ENCODE data around the gene ACTG1. TPM values are rescaled to one million over a fixed set of nuclear protein-coding genes. Genes with fewer than 3 reads are reported as not detected.

ACTG1 gene
- total and polyA plus RNA-seq, 2 of the 13 experiments (the other 11 are each of a cell fraction or from before 2014, with no cell fraction given), result 973 to 1,138 TPM

DNA sequence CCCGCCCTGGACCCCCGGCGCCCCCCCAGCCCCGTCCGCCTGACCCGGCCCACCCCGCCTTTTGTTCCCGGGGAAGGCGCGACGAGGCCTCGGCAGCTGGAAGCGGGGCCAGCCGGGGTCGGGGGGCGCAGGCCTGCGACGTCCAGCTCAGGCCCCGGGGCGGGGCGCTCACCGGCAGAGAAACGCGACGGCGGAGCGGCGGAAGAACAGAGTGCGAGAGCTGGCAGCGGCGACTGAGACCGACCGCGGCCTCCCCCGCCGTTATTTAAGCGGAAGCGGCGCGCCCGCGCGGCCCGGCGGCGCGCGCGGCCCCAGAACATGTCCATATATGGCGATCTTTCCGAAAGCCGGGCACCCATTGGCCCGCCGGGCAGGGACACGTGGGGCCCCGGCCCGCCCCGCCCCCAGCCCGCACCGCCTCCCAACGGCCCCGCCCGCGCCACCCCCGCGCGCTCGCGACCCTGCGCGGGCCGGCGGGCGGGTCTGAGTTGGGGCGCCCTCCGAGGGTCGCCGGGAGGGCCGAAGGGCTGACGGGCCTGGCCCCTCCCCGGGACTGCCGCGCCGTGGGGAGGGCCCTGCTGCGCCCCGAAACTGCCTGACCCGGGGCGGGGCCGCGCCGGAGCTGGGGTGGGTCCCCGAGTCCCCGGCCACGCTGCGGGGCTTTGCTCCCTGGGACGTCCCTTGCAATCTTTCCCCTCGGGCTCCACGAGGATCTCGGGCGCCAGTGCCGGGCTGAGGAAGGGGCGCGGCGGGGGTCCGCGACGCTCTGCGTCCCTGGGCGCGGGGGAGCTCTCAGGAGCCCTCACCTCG is at the start of gene ACTG1 (continued):
- TF ChIP-seq GFI1 (CRISPR knock-in tag; IDR thresholded peaks at IDR 0.05; ENCODE audit: borderline replicate concordance), result no peak
- TF ChIP-seq ZNF460 (CRISPR knock-in tag; IDR thresholded peaks at IDR 0.05; ENCODE audit: borderline replicate concordance), result no peak
- TF ChIP-seq, protein P1, sequence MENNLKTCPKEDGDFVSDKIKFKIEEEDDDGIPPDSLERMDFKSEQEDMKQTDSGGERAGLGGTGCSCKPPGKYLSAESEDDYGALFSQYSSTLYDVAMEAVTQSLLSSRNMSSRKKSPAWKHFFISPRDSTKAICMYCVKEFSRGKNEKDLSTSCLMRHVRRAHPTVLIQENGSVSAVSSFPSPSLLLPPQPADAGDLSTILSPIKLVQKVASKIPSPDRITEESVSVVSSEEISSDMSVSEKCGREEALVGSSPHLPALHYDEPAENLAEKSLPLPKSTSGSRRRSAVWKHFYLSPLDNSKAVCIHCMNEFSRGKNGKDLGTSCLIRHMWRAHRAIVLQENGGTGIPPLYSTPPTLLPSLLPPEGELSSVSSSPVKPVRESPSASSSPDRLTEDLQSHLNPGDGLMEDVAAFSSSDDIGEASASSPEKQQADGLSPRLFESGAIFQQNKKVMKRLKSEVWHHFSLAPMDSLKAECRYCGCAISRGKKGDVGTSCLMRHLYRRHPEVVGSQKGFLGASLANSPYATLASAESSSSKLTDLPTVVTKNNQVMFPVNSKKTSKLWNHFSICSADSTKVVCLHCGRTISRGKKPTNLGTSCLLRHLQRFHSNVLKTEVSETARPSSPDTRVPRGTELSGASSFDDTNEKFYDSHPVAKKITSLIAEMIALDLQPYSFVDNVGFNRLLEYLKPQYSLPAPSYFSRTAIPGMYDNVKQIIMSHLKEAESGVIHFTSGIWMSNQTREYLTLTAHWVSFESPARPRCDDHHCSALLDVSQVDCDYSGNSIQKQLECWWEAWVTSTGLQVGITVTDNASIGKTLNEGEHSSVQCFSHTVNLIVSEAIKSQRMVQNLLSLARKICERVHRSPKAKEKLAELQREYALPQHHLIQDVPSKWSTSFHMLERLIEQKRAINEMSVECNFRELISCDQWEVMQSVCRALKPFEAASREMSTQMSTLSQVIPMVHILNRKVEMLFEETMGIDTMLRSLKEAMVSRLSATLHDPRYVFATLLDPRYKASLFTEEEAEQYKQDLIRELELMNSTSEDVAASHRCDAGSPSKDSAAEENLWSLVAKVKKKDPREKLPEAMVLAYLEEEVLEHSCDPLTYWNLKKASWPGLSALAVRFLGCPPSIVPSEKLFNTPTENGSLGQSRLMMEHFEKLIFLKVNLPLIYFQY (CRISPR knock-in tag; IDR thresholded peaks at IDR 0.05; ENCODE audit: borderline replicate concordance), result 0 out of 2 replicates have a peak, but pooled peaks have one; percentile 50
- TF ChIP-seq NFKB2 (CRISPR knock-in tag; IDR thresholded peaks at IDR 0.05; ENCODE audit: borderline replicate concordance), result no peak
- no peak for TF ChIP-seq SRSF9 (IDR thresholded peaks at IDR 0.05; ENCODE audit: borderline replicate concordance, insufficient read depth, low read depth, low read length, poor library complexity, severe bottlenecking)
- TF ChIP-seq ZNF451 (CRISPR knock-in tag; IDR thresholded peaks at IDR 0.05), result peak; percentile 29; the same call in 1 of the 2 replicates
- no peak for TF ChIP-seq SOX6 (IDR thresholded peaks at IDR 0.05)
- no peak for TF ChIP-seq SOX6 (CRISPR knock-in tag; IDR thresholded peaks at IDR 0.05)
- TF ChIP-seq ZNF616 (CRISPR knock-in tag; IDR thresholded peaks at IDR 0.05; ENCODE audit: low read depth), result peak; percentile 66; the same call in 1 of the 2 replicates
- peak in 1 of 2 experiments; percentile 93; a peak in 2 of 4 replicates for TF ChIP-seq KLF16 (CRISPR knock-in tag; IDR thresholded peaks at IDR 0.05)
- 0 out of 2 replicates have a peak, but pooled peaks have one; percentile 10 for TF ChIP-seq KLF15 (CRISPR knock-in tag; IDR thresholded peaks at IDR 0.05; ENCODE audit: borderline replicate concordance)
- TF ChIP-seq, protein P2, sequence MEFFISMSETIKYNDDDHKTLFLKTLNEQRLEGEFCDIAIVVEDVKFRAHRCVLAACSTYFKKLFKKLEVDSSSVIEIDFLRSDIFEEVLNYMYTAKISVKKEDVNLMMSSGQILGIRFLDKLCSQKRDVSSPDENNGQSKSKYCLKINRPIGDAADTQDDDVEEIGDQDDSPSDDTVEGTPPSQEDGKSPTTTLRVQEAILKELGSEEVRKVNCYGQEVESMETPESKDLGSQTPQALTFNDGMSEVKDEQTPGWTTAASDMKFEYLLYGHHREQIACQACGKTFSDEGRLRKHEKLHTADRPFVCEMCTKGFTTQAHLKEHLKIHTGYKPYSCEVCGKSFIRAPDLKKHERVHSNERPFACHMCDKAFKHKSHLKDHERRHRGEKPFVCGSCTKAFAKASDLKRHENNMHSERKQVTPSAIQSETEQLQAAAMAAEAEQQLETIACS (CRISPR knock-in tag; IDR thresholded peaks at IDR 0.05), result peak; percentile 95
- TF ChIP-seq KAT7 (CRISPR knock-in tag; IDR thresholded peaks at IDR 0.05; ENCODE audit: borderline replicate concordance), result no peak
- no peak for TF ChIP-seq PRDM10 (CRISPR knock-in tag; IDR thresholded peaks at IDR 0.05; ENCODE audit: low read depth)
- no peak for TF ChIP-seq ZNF256 (CRISPR knock-in tag; conservative IDR thresholded peaks at IDR 0.05)
- peak; percentile 67; the same call in 1 of the 2 replicates for TF ChIP-seq ERF (CRISPR knock-in tag; IDR thresholded peaks at IDR 0.05)
- TF ChIP-seq, protein P3, sequence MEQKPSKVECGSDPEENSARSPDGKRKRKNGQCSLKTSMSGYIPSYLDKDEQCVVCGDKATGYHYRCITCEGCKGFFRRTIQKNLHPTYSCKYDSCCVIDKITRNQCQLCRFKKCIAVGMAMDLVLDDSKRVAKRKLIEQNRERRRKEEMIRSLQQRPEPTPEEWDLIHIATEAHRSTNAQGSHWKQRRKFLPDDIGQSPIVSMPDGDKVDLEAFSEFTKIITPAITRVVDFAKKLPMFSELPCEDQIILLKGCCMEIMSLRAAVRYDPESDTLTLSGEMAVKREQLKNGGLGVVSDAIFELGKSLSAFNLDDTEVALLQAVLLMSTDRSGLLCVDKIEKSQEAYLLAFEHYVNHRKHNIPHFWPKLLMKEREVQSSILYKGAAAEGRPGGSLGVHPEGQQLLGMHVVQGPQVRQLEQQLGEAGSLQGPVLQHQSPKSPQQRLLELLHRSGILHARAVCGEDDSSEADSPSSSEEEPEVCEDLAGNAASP (CRISPR knock-in tag; IDR thresholded peaks at IDR 0.05; ENCODE audit: borderline replicate concordance), result peak; percentile 48; the same call in 1 of the 2 replicates
- no peak for TF ChIP-seq ZNF713 (CRISPR knock-in tag; IDR thresholded peaks at IDR 0.05)
